GM12878 (cell line): ENCODE data around the gene APOA4. TPM values are rescaled to one million over a fixed set of nuclear protein-coding genes. Genes with fewer than 3 reads are reported as not detected.

ENCODE experiments used
- ATAC-seq: fragments of 200-7000 bp; cut with Tn5 transposase; 3 replicates; pipeline ENCODE4 v1.9.1; 2020; ENCODE audit warnings: mild to moderate bottlenecking, moderate library complexity
- BruUV-seq: library from RNA; stranded (reverse); fragments of 400-500 nt; replicated peaks from 2 replicates; lab custom pipeline; 2021; lab: Mats Ljungman, UMichigan
- CTCF ChIA-PET: fragments of 300-600 bp; sonication (Branson Sonifier 250); formaldehyde crosslinking; extraction: SDS; loops from one replicate; lab custom pipeline; 2021; ENCODE audit warnings: inconsistent platforms; lab: Yijun Ruan, JAX
- POLR2A ChIA-PET: fragments of 350-600 bp; formaldehyde crosslinking; extraction: SDS; loops from one replicate; lab custom pipeline; 2021; ENCODE audit warnings: inconsistent platforms; lab: Charles Lee
- RAD21 ChIA-PET: fragments of 300-600 bp; sonication (Branson Sonifier 250); formaldehyde crosslinking; loops from one replicate; lab custom pipeline; 2023; ENCODE audit warnings: antibody characterized with exemption; ENCODE audit not compliant: unreplicated experiment; lab: Charles Lee
- SMC1A ChIA-PET: fragments of 300-600 bp; sonication (Branson Sonifier 250); formaldehyde crosslinking; loops from one replicate; lab custom pipeline; 2023; ENCODE audit not compliant: unreplicated experiment, uncharacterized antibody; lab: Charles Lee
- DNase-seq: peaks from one replicate; pipeline ENCODE4 v3.0.0-alpha.2; 2011; ENCODE audit warnings: low read depth, low spot score
- FAIRE-seq: peaks from 3 replicates; lab custom pipeline; 2011; peaks lifted over from hg19 to GRCh38; lab: Jason Lieb, UNC
- H2AFZ ChIP-seq: 2 replicates; pipeline ENCODE4 v1.6.0; 2011; ENCODE audit warnings: low read depth, low read length, control low read depth; ENCODE audit not compliant: control insufficient read depth
- H3K27ac ChIP-seq: 2 replicates; pipeline ENCODE4 v1.5.1; 2011; ENCODE audit warnings: control low read depth; ENCODE audit not compliant: control insufficient read depth, insufficient read depth
- H3K27me3 ChIP-seq, 2 experiments: replicated peaks in 1 of 2; 2 replicates each; pipeline versions ENCODE4 v1.6.0 to v1.6.1; 2011; ENCODE audit warnings: low read length in 1 of 2; ENCODE audit not compliant: control insufficient read depth in 2 of 2, insufficient read depth in 2 of 2
- H3K36me3 ChIP-seq, 2 experiments: 2 replicates each; pipeline ENCODE4 v1.5.1; 2011; ENCODE audit warnings: low read length in 1 of 2; ENCODE audit not compliant: control insufficient read depth in 2 of 2, insufficient read depth in 2 of 2
- H3K4me1 ChIP-seq: 2 replicates; pipeline ENCODE4 v1.6.1; 2011; ENCODE audit warnings: mild to moderate bottlenecking, low read length, moderate library complexity, mixed read lengths; ENCODE audit not compliant: control insufficient read depth, insufficient read depth
- H3K4me2 ChIP-seq: 2 replicates; pipeline ENCODE4 v1.6.0; 2011; ENCODE audit warnings: control low read depth; ENCODE audit not compliant: control insufficient read depth, insufficient read depth
- H3K4me3 ChIP-seq: fragments of 200-600 bp; sonication (generic); 2 replicates; pipeline ENCODE4 v1.5.1; 2016
- H3K79me2 ChIP-seq: 2 replicates; pipeline ENCODE4 v1.6.0; 2011; ENCODE audit warnings: low read length; ENCODE audit not compliant: control insufficient read depth, insufficient read depth
- H3K9ac ChIP-seq: 2 replicates; pipeline ENCODE4 v1.8.0; 2011; ENCODE audit warnings: low read length, control low read depth, mixed read lengths; ENCODE audit not compliant: control insufficient read depth, insufficient read depth
- H3K9me3 ChIP-seq: replicated peaks from 3 replicates; pipeline ENCODE4 v1.5.1; 2011; ENCODE audit warnings: mild to moderate bottlenecking, low read length; ENCODE audit not compliant: control insufficient read depth, insufficient read depth
- H4K20me1 ChIP-seq: 2 replicates; pipeline ENCODE4 v1.6.0; 2011; ENCODE audit not compliant: control insufficient read depth, insufficient read depth
- BHLHE40 ChIP-seq, 2 experiments: fragments of 450-650 bp in 1 of 2; IDR thresholded peaks; 2 replicates each; pipeline ENCODE4 v1.6.1; 2011 to 2017; ENCODE audit warnings: low read depth in 2 of 2, borderline replicate concordance in 1 of 2, improper control_type of control experiment in 1 of 2, low read length in 1 of 2, mild to moderate bottlenecking in 1 of 2
- HDGF ChIP-seq: fragments of 450-650 bp; IDR thresholded peaks from 2 replicates; pipeline ENCODE4 v1.6.1; 2016; ENCODE audit warnings: antibody characterized with exemption
- PAX8 ChIP-seq: fragments of 450-650 bp; IDR thresholded peaks from 2 replicates; pipeline ENCODE4 v1.6.1; 2017; ENCODE audit warnings: mild to moderate bottlenecking, moderate library complexity
- RAD21 ChIP-seq: IDR thresholded peaks from 2 replicates; pipeline ENCODE4 v1.6.1; 2011; ENCODE audit warnings: mild to moderate bottlenecking, low read depth, low read length, moderate library complexity; ENCODE audit not compliant: insufficient read depth
- in situ Hi-C: fragments of 300-500 bp; cut with MboI; formaldehyde crosslinking; loops from 9 replicates; pipeline ENCODE4 v1.14.3; 2018; ENCODE audit warnings: mixed read lengths
- intact Hi-C: fragments of 100-400 bp; cut with micrococcal nuclease; formaldehyde crosslinking; loops from one replicate; pipeline ENCODE4 v1.14.2; 2022; ENCODE audit not compliant: unreplicated experiment
- polyA plus RNA-seq, 11 experiments: library from polyadenylated mRNA; depleted of rRNA in 4 of 11; unstranded in 6 of 11; stranded (reverse) in 5 of 11; fragments of >200 nt; fragmentation: Nextera tagmentation in 4 of 11; fragmentation: Illumina TruSeq in 1 of 11; extraction: Ambion mirVana in 4 of 11; extraction: Trizol in 1 of 11; gene quantifications; 1 replicate in 1 of 11; 2 replicates in 10 of 11; pipeline versions ENCODE4 v1.2.1 to v1.2.3, GENCODE V29; 2011 to 2016; ENCODE audit warnings: inconsistent platforms in 2 of 11, missing spikeins in 2 of 11, low read depth in 1 of 11
- total RNA-seq, 4 experiments: library from RNA; depleted of rRNA in 3 of 4; stranded (reverse); fragments of >200 nt in 3 of 4; fragmentation: Illumina TruSeq in 1 of 4; extraction: Trizol in 1 of 4; gene quantifications; 2 replicates each; pipeline versions ENCODE4 v1.2.1 to v1.2.3, GENCODE V29; 2013 to 2021
- TF ChIP-seq, protein P1 (sequence below), 3 experiments: IDR thresholded peaks in 2 of 3; conservative IDR thresholded peaks in 1 of 3; 2 replicates each; pipeline ENCODE4 v1.5.1; 2011; ENCODE audit warnings: low read depth in 3 of 3, low read length in 3 of 3, mild to moderate bottlenecking in 3 of 3, control low read depth in 2 of 3, moderate library complexity in 2 of 3, inconsistent platforms in 1 of 3, mixed read lengths in 1 of 3; ENCODE audit not compliant: control insufficient read depth in 2 of 3, insufficient read depth in 1 of 3; ENCODE audit errors: extremely low read depth in 1 of 3

APOA4 gene
- total and polyA plus RNA-seq, 10 of the 15 experiments (the other 5 are each of a cell fraction or from before 2014, with no cell fraction given): not detected

DNA sequence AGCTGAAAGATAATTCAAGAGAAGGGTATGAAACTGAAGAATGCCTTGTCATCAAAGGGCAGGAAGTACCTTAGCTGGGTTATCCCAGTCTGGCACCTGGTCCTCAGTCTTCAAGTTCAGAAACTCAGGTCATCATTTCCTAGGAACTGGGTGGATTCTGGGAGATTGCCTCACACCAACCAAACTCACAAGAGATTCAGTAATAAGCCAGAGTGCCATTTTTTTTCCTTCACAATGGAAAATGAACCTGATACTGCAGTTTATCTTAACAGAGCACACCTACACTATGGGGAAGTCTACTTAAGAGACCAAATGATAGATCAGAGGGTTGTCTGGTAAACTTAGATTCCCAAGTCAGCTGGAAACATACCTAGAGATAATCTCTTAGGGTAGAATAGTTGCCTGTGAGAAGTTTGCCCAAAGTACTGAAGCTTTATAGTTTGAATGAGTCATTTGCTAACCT, 46.6 kb downstream of the APOA4 start:
- Histone ChIP-seq H2AFZ (no peak overlapping the region), H3K4me2 (no peak overlapping the region), H3K27me3 (no peaks in the 10 kb centered on the region), H3K4me1 (peaks cover under 1% of the 10 kb centered on the region; the same call in 1 of the 2 replicates), H3K4me3 (no peak overlapping the region), H3K36me3 (peaks cover 4 to 22% of the 10 kb centered on the region in 2 experiments), H3K79me2 (peaks cover 12% of the 10 kb centered on the region), H3K9me3 (no peaks in the 10 kb centered on the region), H4K20me1 (no peaks in the 10 kb centered on the region)
- no TSS peak for BruUV-seq
- POLR2A ChIA-PET: interaction anchor here (1.5 kb wide), 1 partner anchor 10 kb away, joined by 3 read pairs; no protein-coding TSS in a partner anchor
- CTCF ChIA-PET: interaction anchor here (1.1 to 1.4 kb wide), 3 partner anchors 13 to 330 kb away, joined by 3 to 5 read pairs (median 4); partner anchors contain the start of gene APOA5
- no peak for DNase-seq
- intact Hi-C loops (no loop called here), in situ Hi-C loops (no loop called here)
- no peak for FAIRE-seq
- SMC1A ChIA-PET: interaction anchor here (1.9 kb wide), 1 partner anchor 10 kb away, joined by 9 read pairs; no protein-coding TSS in a partner anchor
- TF ChIP-seq, protein P1, sequence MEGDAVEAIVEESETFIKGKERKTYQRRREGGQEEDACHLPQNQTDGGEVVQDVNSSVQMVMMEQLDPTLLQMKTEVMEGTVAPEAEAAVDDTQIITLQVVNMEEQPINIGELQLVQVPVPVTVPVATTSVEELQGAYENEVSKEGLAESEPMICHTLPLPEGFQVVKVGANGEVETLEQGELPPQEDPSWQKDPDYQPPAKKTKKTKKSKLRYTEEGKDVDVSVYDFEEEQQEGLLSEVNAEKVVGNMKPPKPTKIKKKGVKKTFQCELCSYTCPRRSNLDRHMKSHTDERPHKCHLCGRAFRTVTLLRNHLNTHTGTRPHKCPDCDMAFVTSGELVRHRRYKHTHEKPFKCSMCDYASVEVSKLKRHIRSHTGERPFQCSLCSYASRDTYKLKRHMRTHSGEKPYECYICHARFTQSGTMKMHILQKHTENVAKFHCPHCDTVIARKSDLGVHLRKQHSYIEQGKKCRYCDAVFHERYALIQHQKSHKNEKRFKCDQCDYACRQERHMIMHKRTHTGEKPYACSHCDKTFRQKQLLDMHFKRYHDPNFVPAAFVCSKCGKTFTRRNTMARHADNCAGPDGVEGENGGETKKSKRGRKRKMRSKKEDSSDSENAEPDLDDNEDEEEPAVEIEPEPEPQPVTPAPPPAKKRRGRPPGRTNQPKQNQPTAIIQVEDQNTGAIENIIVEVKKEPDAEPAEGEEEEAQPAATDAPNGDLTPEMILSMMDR (IDR thresholded peaks at IDR 0.05 in 2 of 3, conservative IDR thresholded peaks at IDR 0.05 in 1 of 3; ENCODE audit: control insufficient read depth in 2 of 3, extremely low read depth in 1 of 3, insufficient read depth in 1 of 3, low read depth in 3 of 3, low read length in 3 of 3): no peak
- TF ChIP-seq PAX8: no peak
- TF ChIP-seq HDGF: no peak
- TF ChIP-seq BHLHE40 (IDR thresholded peaks at IDR 0.05; ENCODE audit: borderline replicate concordance in 1 of 2, low read depth in 2 of 2, low read length in 1 of 2): no peak
- TF ChIP-seq RAD21: no peak
- TF ChIP-seq, all 136 proteins: peak for 0
- H3K27ac ChIP-seq: no peak overlapping the region
- RAD21 ChIA-PET: interaction anchor here (0.9 kb wide), 1 partner anchor 59 kb away, joined by 3 read pairs; no protein-coding TSS in a partner anchor
- no peak for ATAC-seq
- no peak overlapping the region for H3K9ac ChIP-seq
